NCI-H1105 treated with DMSO at 0.1 percent for 48 hours (cell line): ENCODE data around the gene CORO2B.
A peak's percentile ranks its signal among the peaks of the same experiment; 100 is the strongest.
"Not testable (repeated sequence)": the region's sequence is repeated elsewhere in the genome, so short reads cannot be mapped to it uniquely, and the experiment has no call there.

ENCODE experiments used
- DNase-seq: peaks from one replicate; lab custom pipeline; 2025; lab: John Stamatoyannopoulos, UW

The CORO2B gene

GRCh38 chr15:68630211-68630555 is 51.4 kb downstream of the CORO2B start:
- no peak for DNase-seq

DNA sequence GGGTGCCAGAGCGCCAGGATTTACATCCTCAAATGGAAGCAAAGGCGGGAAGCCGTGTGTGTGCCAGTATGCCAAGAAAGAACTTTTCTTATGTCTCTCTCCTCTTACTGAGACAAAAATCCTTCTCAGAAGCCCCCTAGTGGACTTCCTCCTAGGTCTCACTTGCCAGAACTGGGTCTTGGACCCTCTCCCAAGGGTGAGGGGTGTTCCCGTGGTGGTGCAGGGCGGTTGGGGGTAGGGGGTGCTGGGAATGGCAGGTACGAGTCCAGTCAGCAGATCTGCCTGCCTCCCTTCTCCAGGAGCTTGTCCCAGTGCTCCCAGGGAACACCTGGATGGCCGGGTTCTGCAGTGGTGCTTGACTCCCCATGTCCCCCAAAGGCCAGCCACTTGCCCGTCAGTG is 52.0 kb downstream of the CORO2B start:
- no peak for DNase-seq

- peak; percentile 87 for DNase-seq
These were observed 52.8 kb downstream of the CORO2B start for GRCh38 chr15:68631601-68632051.

- DNase-seq, result no peak
These were observed 53.3 kb downstream of the CORO2B start for GRCh38 chr15:68632101-68632500.

- no peak for DNase-seq
These were observed 54.7 kb downstream of the CORO2B start for GRCh38 chr15:68633231-68634121.

GRCh38 chr15:68634122-68634482 is 55.3 kb downstream of the CORO2B start:
- DNase-seq, result no peak

GRCh38 chr15:68634531-68634930 is 55.7 kb downstream of the CORO2B start:
- no peak for DNase-seq

GRCh38 chr15:68635141-68635540 is 56.3 kb downstream of the CORO2B start:
- DNase-seq, result no peak

DNA sequence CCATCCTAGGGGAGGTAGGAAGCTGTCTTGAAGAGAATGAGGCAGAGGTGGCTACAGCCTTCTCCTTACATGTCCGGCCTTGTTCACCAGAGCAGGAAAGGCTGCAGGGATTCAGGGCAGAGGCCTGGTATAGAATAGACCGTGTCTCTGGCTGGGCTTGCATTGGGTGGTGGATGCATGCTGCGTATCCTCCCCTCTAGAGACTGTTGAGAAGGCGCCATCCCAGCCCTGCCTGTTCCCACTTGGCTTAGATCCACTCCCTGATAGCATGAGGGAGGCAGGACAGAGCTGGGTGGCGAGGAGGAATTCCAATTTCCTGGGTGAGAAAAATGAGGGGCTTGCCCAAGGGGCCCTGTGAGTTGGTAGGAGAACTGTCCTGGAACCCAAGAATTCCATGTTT is 57.5 kb downstream of the CORO2B start:
- DNase-seq, result no peak

GRCh38 chr15:68637767-68638404 is 59.1 kb downstream of the CORO2B start:
- peak; percentile 57 for DNase-seq

GRCh38 chr15:68638953-68639515 is 60.2 kb downstream of the CORO2B start:
- no peak for DNase-seq

DNA sequence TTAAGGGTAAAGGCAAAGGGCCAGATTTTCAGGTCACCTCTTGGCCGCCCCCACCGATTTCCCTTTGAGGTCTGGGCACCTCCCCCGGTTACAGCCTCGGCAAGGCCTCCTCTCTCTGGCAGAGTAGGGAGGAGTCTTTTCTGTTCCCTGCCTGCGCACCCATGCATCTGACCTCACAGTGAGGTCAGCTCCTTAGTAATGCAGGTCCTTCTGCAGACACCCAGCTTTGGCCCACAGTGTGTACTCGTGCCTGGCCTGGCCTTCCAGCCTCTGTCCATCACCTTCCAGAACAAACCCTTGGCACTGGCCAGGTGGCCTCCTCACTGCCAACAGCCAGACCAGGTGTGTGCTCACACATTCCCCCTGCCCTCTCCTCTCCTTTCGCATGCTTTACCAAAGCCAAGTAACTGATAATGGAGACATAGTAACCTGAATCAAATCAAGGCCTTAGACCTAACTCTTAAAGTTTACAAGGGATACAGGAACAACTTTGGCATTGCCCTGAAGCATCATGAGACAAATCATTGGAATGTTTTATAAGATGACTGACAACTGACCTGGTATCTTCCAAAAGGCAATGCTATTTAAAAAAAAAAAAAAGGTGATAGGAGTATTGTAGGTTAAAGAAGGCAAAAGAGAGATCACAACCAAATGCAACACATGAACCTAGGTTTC is 61.3 kb downstream of the CORO2B start:
- DNase-seq, result no peak

DNA sequence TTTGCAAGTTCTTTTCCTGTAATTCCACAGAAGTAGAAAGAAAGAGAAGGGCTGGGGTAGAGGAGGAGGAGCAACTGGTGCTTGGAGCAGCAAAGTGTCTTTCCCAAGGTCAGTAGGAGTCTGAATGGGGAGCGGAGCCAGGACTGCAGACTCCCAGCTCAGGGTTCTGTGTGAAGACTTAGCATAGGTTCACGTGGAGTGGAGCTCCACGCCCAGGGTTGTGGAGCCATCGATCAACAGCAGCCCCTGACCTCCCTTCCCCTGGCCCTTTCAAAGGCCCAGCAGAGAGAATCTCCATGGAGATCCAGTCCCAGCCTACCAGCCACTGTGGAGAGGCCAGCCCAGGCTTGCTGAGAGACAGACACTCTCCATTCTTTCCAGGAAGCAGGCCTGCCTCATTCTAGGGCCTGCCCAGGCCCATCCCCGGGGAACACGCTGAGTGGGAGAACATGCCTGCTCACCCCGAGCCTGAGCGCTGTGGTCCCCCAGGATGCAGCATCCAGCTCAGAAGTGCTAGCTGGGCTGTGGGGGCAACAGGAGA is 62.1 kb downstream of the CORO2B start:
- peak; percentile 93 for DNase-seq

DNA sequence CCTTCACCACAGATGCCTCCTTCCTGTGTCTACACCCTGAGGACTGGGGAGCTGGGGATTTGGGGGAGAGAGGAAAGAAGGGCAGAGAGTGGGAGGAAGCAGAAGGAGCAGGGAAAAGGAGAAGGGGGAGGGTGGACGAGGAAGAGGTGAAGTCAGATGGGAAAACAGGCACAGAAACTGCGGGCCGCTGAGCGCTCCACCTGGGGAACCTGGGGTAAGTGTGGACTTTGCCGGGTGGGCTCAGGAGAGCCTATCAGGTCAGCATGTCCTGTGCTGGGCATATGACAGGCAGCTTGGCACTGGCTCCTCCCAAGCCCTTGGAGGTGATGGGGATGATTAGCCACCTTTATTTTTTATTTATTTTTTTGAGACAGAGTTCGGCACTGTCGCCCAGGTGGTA is 62.6 kb downstream of the CORO2B start:
- DNase-seq, result no peak

GRCh38 chr15:68642491-68642845 is 63.7 kb downstream of the CORO2B start:
- no peak for DNase-seq

DNA sequence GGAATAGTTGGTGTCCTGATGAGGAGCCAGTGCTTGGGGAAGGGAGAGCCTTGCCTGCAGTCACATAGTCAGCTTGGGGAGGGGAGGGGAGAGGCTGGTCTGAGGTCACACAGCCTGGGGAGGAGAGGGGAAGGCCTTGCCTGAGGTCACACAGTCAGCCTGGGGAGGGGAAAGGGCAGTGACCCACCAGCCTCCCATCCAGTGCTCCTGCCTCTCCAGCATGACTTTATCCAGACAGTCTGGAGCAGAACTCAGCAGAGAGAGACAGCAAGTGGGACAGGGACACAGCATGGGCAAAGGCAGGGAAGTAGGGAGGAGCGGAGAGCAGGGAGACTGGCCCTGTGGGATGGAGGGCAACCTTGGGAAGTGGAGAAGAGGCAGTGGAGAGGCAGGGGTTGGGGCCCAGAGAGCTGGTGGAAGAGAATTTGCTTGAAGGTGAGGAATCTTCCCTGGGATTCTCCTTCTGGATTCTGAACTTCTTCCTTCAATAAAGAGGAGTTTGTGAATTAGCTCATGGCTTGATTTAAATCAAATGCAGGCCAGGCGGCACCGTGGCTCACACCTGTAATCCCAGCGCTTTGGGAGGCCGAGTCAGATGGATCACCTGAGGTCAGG is 64.5 kb downstream of the CORO2B start:
- DNase-seq, result no peak

DNA sequence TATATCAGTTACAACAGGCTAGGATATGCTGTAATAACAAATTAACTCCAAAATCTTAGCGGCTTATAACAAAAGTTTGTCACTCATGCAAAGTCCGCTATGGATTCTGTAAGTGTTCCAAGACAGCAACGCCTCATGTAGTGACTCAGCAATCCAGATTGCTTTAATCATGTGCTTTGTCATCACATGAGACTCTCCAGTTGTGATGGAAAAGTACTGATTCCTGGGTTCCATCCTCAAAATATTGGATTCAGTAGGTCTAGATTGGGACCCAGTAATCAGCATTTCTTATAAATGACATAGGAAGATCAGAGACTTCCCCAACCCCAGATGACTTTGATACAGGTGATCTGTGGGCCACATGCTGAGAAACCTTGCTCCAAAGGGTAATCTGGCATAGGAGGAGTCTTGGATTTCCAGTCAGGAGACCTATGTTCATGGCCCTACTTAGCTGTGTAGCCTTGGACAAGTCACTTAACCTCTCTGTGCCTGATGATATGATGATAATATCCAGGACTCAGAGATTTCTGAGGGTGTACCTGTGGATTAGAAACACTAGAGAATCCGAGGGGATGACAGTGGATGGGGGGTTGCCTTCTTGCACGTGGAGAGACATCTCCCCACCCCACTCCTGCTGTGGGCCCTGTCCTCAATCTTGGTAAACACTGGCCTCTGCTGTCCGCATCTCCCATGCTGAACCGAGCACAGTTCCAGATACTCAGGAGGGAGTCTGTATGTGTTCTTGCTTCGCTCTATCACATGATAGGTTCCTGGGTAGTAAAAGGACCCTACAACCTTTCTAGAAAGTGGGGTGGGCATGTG is 65.5 kb downstream of the CORO2B start:
- DNase-seq, result no peak

- no peak for DNase-seq
These were observed 66.2 kb downstream of the CORO2B start for GRCh38 chr15:68644996-68645395.

DNA sequence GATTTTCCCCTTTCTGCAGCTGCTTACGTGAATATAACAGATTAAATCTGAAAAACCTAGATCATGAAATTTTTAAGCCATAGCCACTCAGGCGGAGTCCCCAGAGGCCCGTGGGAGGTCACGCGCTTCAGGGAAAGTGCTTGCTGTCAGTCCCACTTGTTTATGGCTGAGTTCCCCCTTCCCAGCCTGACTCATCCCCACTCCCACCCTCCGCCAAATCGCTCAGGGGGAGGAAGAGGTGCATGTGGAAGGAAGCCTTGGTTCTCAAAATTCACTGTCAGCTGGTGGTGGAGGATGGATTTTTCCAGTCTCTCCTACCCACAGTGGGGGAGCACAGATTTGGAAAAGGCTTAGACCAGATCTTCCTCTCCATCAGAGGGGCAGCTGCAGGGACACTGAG is 67.4 kb downstream of the CORO2B start:
- no peak for DNase-seq

DNA sequence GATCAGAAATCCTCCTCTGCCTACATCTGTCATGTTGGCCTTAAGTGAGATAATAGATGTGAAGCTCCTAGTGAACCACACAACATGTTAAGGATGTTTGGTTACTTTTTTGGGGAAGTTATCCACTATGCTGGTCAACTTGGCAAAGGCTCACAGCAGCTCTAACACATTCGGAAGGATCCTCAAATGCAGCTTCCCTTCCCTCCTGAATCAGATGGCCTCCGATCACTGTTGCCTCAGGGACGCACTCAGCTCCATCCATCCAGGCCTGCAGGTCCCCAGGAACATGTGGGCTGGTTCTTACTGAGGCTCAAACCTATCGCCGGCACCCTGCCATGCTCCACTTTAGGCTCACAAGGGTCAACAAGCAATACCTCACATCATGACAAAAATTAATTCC is 67.9 kb downstream of the CORO2B start:
- DNase-seq, result no peak

- not testable (repeated sequence) for DNase-seq
These were observed 68.6 kb downstream of the CORO2B start for GRCh38 chr15:68647361-68647760.
